BLaER1 treated with 17β-estradiol and CSF1 and Interleukin-3, amounts not matched to agents 10 nM and 100 nM (cell line): Measurements from ENCODE around the gene NBAS.

Experiments used
- H3K27ac ChIP-seq, 11 experiments: shearing (Covaris generic); formaldehyde crosslinking; 2 replicates each; pipeline ENCODE4 v1.8.1; 2022
- H3K27me3 ChIP-seq, 11 experiments: shearing (Covaris generic); formaldehyde crosslinking; 2 replicates each; pipeline ENCODE4 v1.8.1; 2022
- H3K36me3 ChIP-seq, 11 experiments: shearing (Covaris generic); formaldehyde crosslinking; 2 replicates each; pipeline ENCODE4 v1.8.1; 2022
- H3K4me1 ChIP-seq, 10 experiments: shearing (Covaris generic); formaldehyde crosslinking; 2 replicates each; pipeline ENCODE4 v1.8.1; 2022
- H3K4me2 ChIP-seq, 11 experiments: shearing (Covaris generic); formaldehyde crosslinking; 2 replicates each; pipeline ENCODE4 v1.8.1; 2022
- H3K4me3 ChIP-seq, 10 experiments: shearing (Covaris generic); formaldehyde crosslinking; 2 replicates each; pipeline ENCODE4 v1.8.1; 2022
- H3K9ac ChIP-seq, 11 experiments: shearing (Covaris generic); formaldehyde crosslinking; 2 replicates each; pipeline ENCODE4 v1.8.1; 2022
- H3K9me3 ChIP-seq, 11 experiments: shearing (Covaris generic); formaldehyde crosslinking; replicated peaks in 1 of 11; 2 replicates each; pipeline ENCODE4 v1.8.1; 2022
- H4K20me1 ChIP-seq, 11 experiments: shearing (Covaris generic); formaldehyde crosslinking; 2 replicates each; pipeline ENCODE4 v1.8.1; 2022
- Cebpa-rat ChIP-seq, 11 experiments: shearing (Covaris generic); IDR thresholded peaks; 2 replicates each; pipeline ENCODE4 v1.8.1; 2022

Gene NBAS

GRCh38 chr2:15284614-15285013 lies 276.5 kb downstream of the NBAS start:
- no peak overlapping the region for H3K4me3 ChIP-seq
- H4K20me1 ChIP-seq = no peaks in the 10 kb centered on the region
- no peak overlapping the region for H3K4me2 ChIP-seq
- no peaks in the 10 kb centered on the region for H3K9me3 ChIP-seq
- peaks cover 32 to 82% (median 58%) of the 10 kb centered on the region in 11 experiments for H3K36me3 ChIP-seq
- no peak overlapping the region for H3K27ac ChIP-seq
- H3K9ac ChIP-seq = no peak overlapping the region
- no peak for TF ChIP-seq Cebpa-rat (IDR thresholded peaks at IDR 0.05)
- H3K27me3 ChIP-seq = no peaks in the 10 kb centered on the region
- no peaks in the 10 kb centered on the region; a peak in 1 of 20 replicates for H3K4me1 ChIP-seq

GRCh38 chr2:15281681-15282080 lies 279.5 kb downstream of the NBAS start:
- no peak for TF ChIP-seq Cebpa-rat (IDR thresholded peaks at IDR 0.05)
- Histone ChIP-seq H4K20me1 (no peaks in the 10 kb centered on the region), H3K36me3 (peaks cover 23 to 66% (median 37%) of the 10 kb centered on the region in 11 experiments; a peak in 19 of 22 replicates), H3K9ac (no peak overlapping the region), H3K27me3 (no peaks in the 10 kb centered on the region), H3K27ac (no peak overlapping the region), H3K4me2 (no peak overlapping the region), H3K9me3 (no peaks in the 10 kb centered on the region), H3K4me3 (no peak overlapping the region), H3K4me1 (peaks cover 0 to 12% (median 6%) of the 10 kb centered on the region in 10 experiments; a peak in 10 of 20 replicates)

- Histone ChIP-seq H3K27ac (no peak overlapping the region), H3K27me3 (no peaks in the 10 kb centered on the region), H3K9ac (no peak overlapping the region), H4K20me1 (no peaks in the 10 kb centered on the region), H3K9me3 (no peaks in the 10 kb centered on the region), H3K36me3 (peaks cover 27 to 67% (median 40%) of the 10 kb centered on the region in 11 experiments), H3K4me3 (no peak overlapping the region), H3K4me2 (no peak overlapping the region), H3K4me1 (peaks cover 0 to 15% (median 6%) of the 10 kb centered on the region in 10 experiments; a peak in 10 of 20 replicates)
- TF ChIP-seq Cebpa-rat (IDR thresholded peaks at IDR 0.05) = no peak
Observed at GRCh38 chr2:15279201-15279876, 281.8 kb downstream of the NBAS start.

- H3K4me2 ChIP-seq = no peak overlapping the region
- H3K4me1 ChIP-seq = peaks cover 0 to 15% (median 6%) of the 10 kb centered on the region in 10 experiments; a peak in 10 of 20 replicates
- TF ChIP-seq Cebpa-rat (IDR thresholded peaks at IDR 0.05) = no peak
- H3K36me3 ChIP-seq = peaks cover 28 to 67% (median 38%) of the 10 kb centered on the region in 11 experiments
- no peak overlapping the region for H3K27ac ChIP-seq
- no peak overlapping the region for H3K9ac ChIP-seq
- no peaks in the 10 kb centered on the region for H4K20me1 ChIP-seq
- H3K4me3 ChIP-seq = no peak overlapping the region
- H3K27me3 ChIP-seq = no peaks in the 10 kb centered on the region
- H3K9me3 ChIP-seq = no peaks in the 10 kb centered on the region
Observed at GRCh38 chr2:15278296-15278695, 282.8 kb downstream of the NBAS start.

- no peak overlapping the region for H3K4me2 ChIP-seq
- no peak overlapping the region for H3K9ac ChIP-seq
- H3K27ac ChIP-seq = no peak overlapping the region
- H3K4me1 ChIP-seq = peaks cover 0 to 15% (median 6%) of the 10 kb centered on the region in 10 experiments; a peak in 10 of 20 replicates
- no peaks in the 10 kb centered on the region for H3K27me3 ChIP-seq
- H3K36me3 ChIP-seq = peaks cover 20 to 63% (median 34%) of the 10 kb centered on the region in 11 experiments; a peak in 21 of 22 replicates
- no peaks in the 10 kb centered on the region for H4K20me1 ChIP-seq
- H3K9me3 ChIP-seq = no peaks in the 10 kb centered on the region
- no peak overlapping the region for H3K4me3 ChIP-seq
- TF ChIP-seq Cebpa-rat (IDR thresholded peaks at IDR 0.05) = no peak
Observed at GRCh38 chr2:15275346-15275745, 285.8 kb downstream of the NBAS start.

GRCh38 chr2:15273452-15273851 lies 287.7 kb downstream of the NBAS start:
- no peaks in the 10 kb centered on the region for H3K9me3 ChIP-seq
- peaks cover 20 to 65% (median 34%) of the 10 kb centered on the region in 11 experiments; a peak in 21 of 22 replicates for H3K36me3 ChIP-seq
- H3K27me3 ChIP-seq = no peaks in the 10 kb centered on the region
- no peak overlapping the region for H3K27ac ChIP-seq
- H3K4me1 ChIP-seq = peaks cover 0 to 15% (median 6%) of the 10 kb centered on the region in 10 experiments; a peak in 10 of 20 replicates
- TF ChIP-seq Cebpa-rat (IDR thresholded peaks at IDR 0.05) = no peak
- H3K4me3 ChIP-seq = no peak overlapping the region
- H3K4me2 ChIP-seq = no peak overlapping the region
- H4K20me1 ChIP-seq = no peaks in the 10 kb centered on the region
- no peak overlapping the region for H3K9ac ChIP-seq

GRCh38 chr2:15272942-15273341 lies 288.2 kb downstream of the NBAS start:
- peaks cover 0 to 15% (median 6%) of the 10 kb centered on the region in 10 experiments; a peak in 10 of 20 replicates for H3K4me1 ChIP-seq

GRCh38 chr2:15271941-15272542 lies 289.1 kb downstream of the NBAS start:
- Histone ChIP-seq H3K4me1 (peaks cover 0 to 6% (median 2%) of the 10 kb centered on the region in 10 experiments; a peak in 9 of 20 replicates), H3K27ac (no peak overlapping the region), H3K4me3 (no peak overlapping the region), H3K4me2 (no peak overlapping the region), H3K9ac (no peak overlapping the region), H3K9me3 (no peaks in the 10 kb centered on the region), H4K20me1 (no peaks in the 10 kb centered on the region), H3K36me3 (peaks cover 20 to 66% (median 34%) of the 10 kb centered on the region in 11 experiments; a peak in 21 of 22 replicates), H3K27me3 (no peaks in the 10 kb centered on the region)
- TF ChIP-seq Cebpa-rat (IDR thresholded peaks at IDR 0.05) = no peak

More at GRCh38 chr2:15272942-15273341, 288.2 kb downstream of the NBAS start:
- no peak for TF ChIP-seq Cebpa-rat (IDR thresholded peaks at IDR 0.05)
- Histone ChIP-seq H4K20me1 (no peaks in the 10 kb centered on the region), H3K4me3 (no peak overlapping the region), H3K27ac (no peak overlapping the region), H3K9ac (no peak overlapping the region), H3K27me3 (no peaks in the 10 kb centered on the region), H3K4me2 (no peak overlapping the region), H3K9me3 (no peaks in the 10 kb centered on the region), H3K36me3 (peaks cover 20 to 65% (median 35%) of the 10 kb centered on the region in 11 experiments; a peak in 21 of 22 replicates)

GRCh38 chr2:15271276-15271675 lies 289.9 kb downstream of the NBAS start:
- no peak for TF ChIP-seq Cebpa-rat (IDR thresholded peaks at IDR 0.05)
- Histone ChIP-seq H3K4me2 (no peak overlapping the region), H3K27ac (no peak overlapping the region), H3K36me3 (peaks cover 20 to 60% (median 28%) of the 10 kb centered on the region in 11 experiments; a peak in 21 of 22 replicates), H4K20me1 (no peaks in the 10 kb centered on the region), H3K4me1 (no peaks in the 10 kb centered on the region), H3K9me3 (no peaks in the 10 kb centered on the region), H3K9ac (no peak overlapping the region), H3K27me3 (no peaks in the 10 kb centered on the region), H3K4me3 (no peak overlapping the region)
